ENCODE data around the gene ATP6V1A.

ATP6V1A gene

GRCh38 chr3:113741086-113741485 is 5.7 kb upstream of the ATP6V1A start:
- Mint-ChIP-seq H3K4me3 (peak overlapping the region; percentile 26 to 36), H3K9me3 (no peaks in the 10 kb centered on the region), H3K27ac (peak overlapping the region in 1 of 2 donors; percentile 31), H3K27me3 (no peaks in the 10 kb centered on the region), H3K4me1 (peaks cover 72% of the 10 kb centered on the region)
- no peak for DNase-seq
- no peak for ATAC-seq

DNA sequence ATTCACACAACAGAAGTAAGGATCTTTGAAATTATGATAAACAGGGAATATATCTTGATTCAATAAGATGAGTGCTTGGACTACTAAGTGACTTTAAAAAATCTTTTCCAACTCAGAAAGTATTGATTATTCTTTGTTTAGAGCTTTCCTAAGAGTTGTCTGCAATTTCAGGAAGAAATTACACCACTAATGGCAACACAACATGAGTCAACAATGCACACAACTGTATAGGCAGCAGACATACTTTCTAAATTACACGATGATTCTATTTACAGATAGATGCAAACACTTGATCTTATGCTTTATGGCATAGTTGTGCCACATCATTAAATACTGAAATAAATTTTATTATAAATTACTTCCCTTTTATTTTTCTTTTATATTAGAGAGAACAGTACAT is 5.2 kb upstream of the ATP6V1A start:
- H3K9me3 Mint-ChIP-seq, result no peaks in the 10 kb centered on the region
- no peak for DNase-seq
- H3K27ac Mint-ChIP-seq, result no peak overlapping the region
- peaks cover 69% of the 10 kb centered on the region for H3K4me1 Mint-ChIP-seq
- H3K27me3 Mint-ChIP-seq, result no peaks in the 10 kb centered on the region
- peak overlapping the region in 1 of 2 donors; percentile 61 for H3K4me3 Mint-ChIP-seq
- ATAC-seq, result no peak

DNA sequence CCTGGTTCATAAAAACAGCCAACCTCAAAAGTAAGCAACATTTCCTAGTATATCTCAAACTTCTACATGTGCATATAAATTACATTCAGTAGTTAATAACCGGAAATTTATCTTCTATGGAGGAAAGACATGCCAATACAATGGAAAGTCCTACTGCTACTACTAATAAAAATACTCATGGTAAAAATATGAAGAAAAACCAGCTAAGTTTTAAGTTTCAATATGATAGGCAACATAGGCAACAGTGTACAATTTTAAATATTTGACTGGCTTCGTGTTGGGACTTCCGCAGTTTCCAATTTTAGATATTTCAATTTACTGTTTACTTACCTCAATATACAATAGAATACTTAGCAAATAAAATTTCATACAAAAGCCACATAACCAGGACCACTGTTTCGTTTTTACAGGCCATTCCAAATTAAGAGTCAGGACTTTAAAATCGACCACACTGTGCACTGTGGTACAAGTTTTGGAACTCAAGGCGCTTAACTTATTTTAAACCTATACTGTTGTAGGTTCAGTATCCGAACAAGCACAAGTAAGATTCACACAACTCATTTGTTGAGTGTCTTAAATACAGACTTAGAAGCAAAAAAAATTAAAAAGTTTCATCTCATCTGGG is 3.7 kb upstream of the ATP6V1A start:
- DNase-seq, result no peak
- ATAC-seq, result no peak
- Mint-ChIP-seq H3K4me3 (peak overlapping the region; percentile 81 to 90), H3K9me3 (no peaks in the 10 kb centered on the region), H3K27ac (peak overlapping the region in 1 of 2 donors; percentile 8), H3K27me3 (no peaks in the 10 kb centered on the region), H3K4me1 (peaks cover 62% of the 10 kb centered on the region)

DNA sequence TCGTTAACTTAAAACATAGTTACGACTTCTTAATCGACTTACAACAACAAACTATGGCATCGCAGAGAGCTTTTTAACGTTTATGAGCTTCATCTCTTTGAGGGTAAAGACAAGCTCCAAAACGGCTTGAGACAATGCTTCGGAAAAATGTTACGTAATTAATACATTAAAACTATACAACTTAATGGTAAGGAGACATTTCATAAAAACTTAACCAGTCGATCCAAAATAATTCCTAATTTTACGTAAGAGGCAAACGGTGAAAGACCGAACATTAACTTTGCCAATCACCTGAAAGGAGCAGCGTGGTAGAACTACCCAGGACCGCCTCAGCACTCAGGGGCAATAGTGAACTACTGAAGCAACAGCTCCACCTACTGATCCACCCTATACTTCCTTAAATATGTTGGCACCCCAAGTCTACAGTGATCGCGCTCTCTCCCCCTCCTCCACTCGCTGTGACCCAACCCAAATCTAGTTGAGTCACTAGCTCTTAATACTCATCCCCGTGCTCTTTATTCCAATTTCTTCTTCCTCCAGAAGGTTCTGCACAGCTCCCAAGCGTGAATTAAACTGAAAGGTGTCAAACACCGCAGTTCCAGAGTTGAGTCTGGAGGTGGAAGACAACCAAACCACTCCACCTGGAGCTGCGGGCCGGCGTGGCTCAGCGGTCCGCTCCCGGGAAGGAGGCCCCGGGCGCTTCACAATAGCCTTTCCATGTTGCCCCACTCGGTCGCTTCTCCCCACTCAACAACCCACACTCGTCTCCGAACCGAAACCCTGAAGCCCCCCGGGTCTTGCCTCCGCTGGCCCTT is 1.7 kb upstream of the ATP6V1A start:
- H3K4me1 Mint-ChIP-seq, result peaks cover 67% of the 10 kb centered on the region
- ATAC-seq (peak; percentile 80), DNase-seq (peak; percentile 75 to 81)
- peak overlapping the region; percentile 81 to 90 for H3K4me3 Mint-ChIP-seq
- H3K27ac Mint-ChIP-seq, result peak overlapping the region; percentile 100
- no peaks in the 10 kb centered on the region for H3K9me3 Mint-ChIP-seq
- H3K27me3 Mint-ChIP-seq, result no peaks in the 10 kb centered on the region

DNA sequence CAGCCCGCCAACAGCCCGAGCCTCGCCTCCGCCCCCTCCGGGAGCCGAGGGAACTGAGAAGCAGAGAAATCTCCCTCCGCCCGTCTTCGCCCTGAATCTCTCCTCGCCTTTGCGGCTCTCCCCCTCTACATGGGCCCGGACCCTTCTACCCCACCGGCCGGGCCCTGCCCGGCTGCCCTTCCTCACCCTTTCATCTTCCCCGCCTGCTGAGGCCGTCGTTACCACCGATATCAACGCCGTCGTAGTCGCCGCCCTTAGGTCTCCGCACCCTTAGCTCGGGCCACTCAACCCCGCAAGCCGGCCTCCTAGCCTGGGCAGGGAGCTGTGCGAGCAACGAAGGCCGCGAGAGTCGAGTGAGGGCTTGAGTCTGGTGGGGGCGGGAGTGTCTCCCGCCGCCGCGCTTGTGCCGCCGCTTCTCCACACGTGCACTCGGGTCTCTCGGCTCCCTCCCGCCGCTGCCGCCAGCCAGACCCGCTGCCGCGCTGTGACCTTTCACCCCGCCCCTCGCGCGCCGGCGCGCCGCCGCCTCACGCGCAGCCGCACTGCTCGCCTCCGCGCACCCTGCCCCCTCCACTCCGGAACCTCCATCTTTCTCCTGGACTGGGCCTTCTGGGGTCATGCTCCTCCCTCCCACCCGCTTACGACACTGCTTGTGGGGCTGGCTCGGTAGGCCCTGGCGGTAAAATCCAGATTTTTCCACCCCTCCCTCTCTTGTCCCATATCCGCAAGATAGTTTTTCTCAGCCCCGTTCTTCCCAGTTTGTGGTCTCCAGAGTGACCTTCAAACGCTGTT is 883 bp upstream of the ATP6V1A start, which contains the start of gene NAA50:
NAA50 (minus strand) TSS at position 494 of the 792 bp plus-strand sequence; CDS start at position 194, 300 bp downstream.
- Mint-ChIP-seq H3K4me1 (peaks cover 63% of the 10 kb centered on the region), H3K27me3 (no peaks in the 10 kb centered on the region), H3K9me3 (no peaks in the 10 kb centered on the region), H3K4me3 (peak within 1 kb of the TSS; percentile 81 to 90), H3K27ac (peak within 1 kb of the TSS; percentile 100)
- DNase-seq, result peak; percentile 87 to 92
- ATAC-seq, result peak; percentile 80

GRCh38 chr3:113747283-113748046 is 630 bp downstream of the ATP6V1A start:
- H3K9me3 Mint-ChIP-seq, result no peaks in the 10 kb centered on the region
- H3K4me3 Mint-ChIP-seq, result peak overlapping the region; percentile 81 to 90
- ATAC-seq, result peak; percentile 38
- peak overlapping the region; percentile 65 to 100 for H3K27ac Mint-ChIP-seq
- DNase-seq, result peak; percentile 31 to 61
- H3K27me3 Mint-ChIP-seq, result no peaks in the 10 kb centered on the region
- H3K4me1 Mint-ChIP-seq, result peaks cover 48% of the 10 kb centered on the region

DNA sequence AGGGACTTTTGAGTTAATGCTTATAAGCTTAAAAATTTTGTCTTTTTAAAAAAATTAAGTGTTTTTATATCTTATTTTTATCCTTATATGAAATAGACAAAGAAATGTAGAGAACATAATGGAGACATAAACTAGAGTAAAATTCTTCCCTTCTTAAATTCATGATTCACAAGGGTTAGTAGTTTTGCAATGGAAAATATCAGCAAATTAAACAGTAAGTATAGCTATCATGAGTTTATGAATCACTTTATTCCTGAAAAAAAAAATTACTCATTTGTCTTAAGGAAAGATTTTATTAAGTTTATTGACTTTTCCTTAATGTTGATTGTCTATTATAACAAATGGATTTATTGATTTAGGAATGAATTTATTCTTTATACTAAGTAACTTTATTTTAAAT is 4.3 kb downstream of the ATP6V1A start:
- Mint-ChIP-seq H3K4me3 (no peak overlapping the region), H3K27me3 (no peaks in the 10 kb centered on the region), H3K27ac (no peak overlapping the region), H3K4me1 (peaks cover 40% of the 10 kb centered on the region), H3K9me3 (no peaks in the 10 kb centered on the region)
- DNase-seq (no peak), ATAC-seq (no peak)

DNA sequence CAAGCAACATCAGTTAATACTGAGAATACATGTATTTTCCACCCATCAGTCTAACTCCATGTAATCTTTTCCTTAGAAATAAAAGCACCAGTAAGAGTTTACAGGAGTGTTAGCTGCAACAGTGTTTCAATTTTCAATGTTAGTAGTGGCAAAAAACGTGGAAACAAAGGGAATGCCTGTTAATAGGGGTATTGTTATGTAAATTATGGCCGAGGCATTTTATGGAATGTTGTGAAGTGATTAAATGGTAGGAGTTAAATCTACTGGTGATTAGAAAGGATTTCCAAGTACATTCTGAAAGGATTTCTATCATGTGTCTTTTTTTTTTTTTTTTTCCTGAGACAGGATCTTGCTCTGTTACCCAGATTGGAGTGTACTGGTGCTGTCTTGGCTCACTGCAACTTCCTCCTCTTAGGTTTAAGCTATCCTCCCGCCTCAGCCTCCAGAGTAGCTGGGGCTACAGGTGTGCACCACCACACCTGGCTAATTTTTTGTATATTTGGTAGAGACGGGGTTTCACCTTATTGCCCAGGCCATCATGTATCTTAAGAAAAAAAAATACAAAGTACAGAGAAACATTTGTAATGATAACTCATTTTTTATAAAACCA is 6.6 kb downstream of the ATP6V1A start:
- Mint-ChIP-seq H3K27ac (no peak overlapping the region), H3K4me3 (no peak overlapping the region), H3K4me1 (peaks cover 34% of the 10 kb centered on the region), H3K27me3 (no peaks in the 10 kb centered on the region), H3K9me3 (peaks cover 4 to 6% of the 10 kb centered on the region in 2 donors)
- ATAC-seq (no peak), DNase-seq (no peak)

DNA sequence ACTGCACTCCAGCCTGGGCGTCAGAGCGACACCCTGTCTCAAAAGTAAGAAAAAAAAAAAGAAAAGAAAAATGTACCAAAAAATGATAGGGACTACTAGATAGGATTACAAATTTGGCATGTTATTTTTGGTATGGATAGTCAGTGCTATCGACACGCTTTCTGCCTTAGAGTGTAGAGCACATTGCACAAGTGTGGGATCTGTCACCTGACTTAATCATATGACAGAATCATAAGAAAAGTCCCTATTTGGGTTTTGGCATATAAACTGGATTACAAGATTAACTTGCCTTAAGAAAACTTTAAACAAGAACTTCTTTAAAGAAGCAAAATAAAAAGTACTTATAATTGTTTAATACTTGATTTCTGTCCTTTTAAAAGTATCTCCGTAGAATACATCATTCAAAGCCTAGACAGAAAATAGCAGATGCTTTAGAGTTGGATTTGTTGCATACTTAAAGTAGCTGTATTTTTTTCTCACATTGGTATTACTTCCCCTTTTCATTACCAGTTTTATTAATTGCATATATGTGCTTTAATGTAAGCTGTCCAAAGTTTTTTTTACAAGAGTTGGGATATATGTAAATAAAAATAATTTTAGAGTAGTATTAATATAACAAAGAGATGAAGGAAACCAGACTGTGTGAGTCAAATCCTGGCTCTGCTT is 7.8 kb downstream of the ATP6V1A start:
- H3K4me1 Mint-ChIP-seq, result peaks cover 30% of the 10 kb centered on the region
- peak overlapping the region in 1 of 2 donors; percentile 27 for H3K27ac Mint-ChIP-seq
- DNase-seq (no peak), ATAC-seq (no peak)
- no peaks in the 10 kb centered on the region for H3K27me3 Mint-ChIP-seq
- H3K9me3 Mint-ChIP-seq, result peaks cover 11 to 12% of the 10 kb centered on the region in 2 donors
- H3K4me3 Mint-ChIP-seq, result no peak overlapping the region

DNA sequence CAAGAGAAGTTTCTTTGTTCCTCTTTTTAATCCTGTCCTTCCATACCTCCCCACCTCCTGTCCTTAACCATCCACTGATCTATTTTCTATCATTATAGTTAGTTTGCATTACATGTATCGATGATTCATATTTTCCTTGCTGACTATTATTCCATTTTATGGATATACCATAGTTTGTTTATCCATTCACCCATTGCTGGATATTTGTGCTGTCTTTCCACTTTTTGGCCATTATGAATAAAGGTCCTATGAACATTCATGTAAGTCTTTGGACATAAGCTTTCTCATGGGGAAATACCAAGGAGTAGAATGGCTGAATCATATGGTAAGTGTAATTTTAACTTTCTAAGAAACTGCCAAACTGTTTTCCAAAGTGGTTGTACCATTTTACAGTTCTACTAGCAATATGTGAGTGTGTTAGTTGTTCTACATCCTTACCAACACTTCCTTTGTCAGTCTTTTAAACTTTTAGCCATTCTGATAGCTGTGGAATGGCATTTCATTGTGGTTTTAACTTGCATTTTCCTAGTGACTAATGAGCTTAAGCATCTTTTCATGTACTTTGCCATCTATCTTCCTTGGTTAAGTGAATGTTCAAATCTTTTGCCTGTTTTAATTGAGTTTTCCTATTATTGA is 11.7 kb downstream of the ATP6V1A start:
- H3K27me3 Mint-ChIP-seq, result no peaks in the 10 kb centered on the region
- H3K9me3 Mint-ChIP-seq, result peaks cover 11 to 12% of the 10 kb centered on the region in 2 donors
- peak overlapping the region in 1 of 2 donors; percentile 50 for H3K27ac Mint-ChIP-seq
- ATAC-seq (no peak), DNase-seq (no peak)
- no peak overlapping the region for H3K4me3 Mint-ChIP-seq
- H3K4me1 Mint-ChIP-seq, result peaks cover 16% of the 10 kb centered on the region

DNA sequence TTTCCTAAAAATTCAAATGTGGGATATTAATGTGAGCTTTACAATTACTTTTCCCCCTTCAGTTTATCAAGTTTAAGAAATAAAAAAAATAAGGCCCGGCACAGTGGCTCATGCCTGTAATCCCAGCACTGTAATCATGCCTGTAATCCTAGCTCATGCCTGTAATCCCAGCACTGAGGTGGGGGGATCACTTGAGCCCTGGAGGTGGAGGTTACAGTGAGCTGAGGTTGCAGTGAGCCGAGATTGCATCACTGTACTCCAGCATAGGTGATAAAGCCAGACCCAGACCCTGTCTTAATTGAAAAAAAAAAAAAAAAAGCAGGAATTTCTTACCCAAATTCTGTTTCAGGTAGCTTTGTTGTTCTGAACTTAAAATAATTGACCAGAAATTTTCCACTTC is 17.9 kb downstream of the ATP6V1A start:
- no peaks in the 10 kb centered on the region for H3K4me1 Mint-ChIP-seq
- H3K9me3 Mint-ChIP-seq, result no peaks in the 10 kb centered on the region
- ATAC-seq (no peak), DNase-seq (no peak)
- no peak overlapping the region for H3K27ac Mint-ChIP-seq
- H3K4me3 Mint-ChIP-seq, result no peak overlapping the region
- no peaks in the 10 kb centered on the region for H3K27me3 Mint-ChIP-seq

GRCh38 chr3:113769551-113769950 is 22.7 kb downstream of the ATP6V1A start:
- H3K27ac Mint-ChIP-seq, result no peak overlapping the region
- H3K9me3 Mint-ChIP-seq, result no peaks in the 10 kb centered on the region
- no peak overlapping the region for H3K4me3 Mint-ChIP-seq
- H3K27me3 Mint-ChIP-seq, result no peaks in the 10 kb centered on the region
- DNase-seq (no peak), ATAC-seq (peak; percentile 67)
- H3K4me1 Mint-ChIP-seq, result peaks cover 7% of the 10 kb centered on the region

- Mint-ChIP-seq H3K9me3 (no peaks in the 10 kb centered on the region), H3K4me3 (no peak overlapping the region), H3K27ac (no peak overlapping the region), H3K4me1 (peaks cover 7% of the 10 kb centered on the region), H3K27me3 (no peaks in the 10 kb centered on the region)
- ATAC-seq, result no peak
- DNase-seq, result no peak
Measured at GRCh38 chr3:113771993-113772392, 25.2 kb downstream of the ATP6V1A start.

DNA sequence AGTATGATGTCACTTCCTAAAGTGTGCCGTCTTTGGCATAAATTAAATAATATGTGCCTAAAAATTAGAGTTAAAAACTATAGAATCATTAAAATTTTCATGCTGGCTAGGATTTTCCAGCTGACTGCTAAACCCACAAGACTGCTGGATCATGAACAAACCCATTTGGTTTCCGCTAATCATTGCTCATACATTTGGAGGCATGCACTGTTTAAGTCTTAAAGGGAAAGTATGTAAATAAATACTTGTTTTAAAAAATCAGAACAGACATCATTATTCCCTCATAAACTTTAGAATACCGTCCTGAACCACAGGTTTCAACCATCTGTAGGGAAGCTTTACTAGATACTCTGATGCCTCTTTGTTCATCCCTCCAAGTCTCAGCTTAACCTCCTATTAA is 26.5 kb downstream of the ATP6V1A start:
- H3K4me3 Mint-ChIP-seq, result no peak overlapping the region
- H3K27me3 Mint-ChIP-seq, result no peaks in the 10 kb centered on the region
- ATAC-seq (no peak), DNase-seq (no peak)
- H3K27ac Mint-ChIP-seq, result no peak overlapping the region
- peaks cover 14% of the 10 kb centered on the region for H3K4me1 Mint-ChIP-seq
- H3K9me3 Mint-ChIP-seq, result no peaks in the 10 kb centered on the region

Measured in stimulated activated naive CD8-positive, alpha-beta T cell treated with anti-CD3 and anti-CD28 coated beads, Interleukin-15, amount 100 ng/mL, for 72 hours (primary cell).